Fibroblast of lung (primary cell): ENCODE measurements around the gene COL18A1.

Experiments
- EZH2 ChIP-seq: IDR thresholded peaks from 2 replicates; pipeline ENCODE4 v1.5.1; 2012; ENCODE audit warnings: low read length, control low read depth, mild to moderate bottlenecking; ENCODE audit errors: missing control alignments
- TF ChIP-seq, protein P1 (sequence below), 2 donors: IDR thresholded peaks in 1 of 2; conservative IDR thresholded peaks in 1 of 2; 1 replicate in 1 of 2; 2 replicates in 1 of 2; pipeline ENCODE4 v1.5.1; 2011 to 2012; ENCODE audit warnings: low read length in 2 of 2, control low read depth in 1 of 2, inconsistent platforms in 1 of 2, low read depth in 1 of 2, mild to moderate bottlenecking in 1 of 2

DNA sequence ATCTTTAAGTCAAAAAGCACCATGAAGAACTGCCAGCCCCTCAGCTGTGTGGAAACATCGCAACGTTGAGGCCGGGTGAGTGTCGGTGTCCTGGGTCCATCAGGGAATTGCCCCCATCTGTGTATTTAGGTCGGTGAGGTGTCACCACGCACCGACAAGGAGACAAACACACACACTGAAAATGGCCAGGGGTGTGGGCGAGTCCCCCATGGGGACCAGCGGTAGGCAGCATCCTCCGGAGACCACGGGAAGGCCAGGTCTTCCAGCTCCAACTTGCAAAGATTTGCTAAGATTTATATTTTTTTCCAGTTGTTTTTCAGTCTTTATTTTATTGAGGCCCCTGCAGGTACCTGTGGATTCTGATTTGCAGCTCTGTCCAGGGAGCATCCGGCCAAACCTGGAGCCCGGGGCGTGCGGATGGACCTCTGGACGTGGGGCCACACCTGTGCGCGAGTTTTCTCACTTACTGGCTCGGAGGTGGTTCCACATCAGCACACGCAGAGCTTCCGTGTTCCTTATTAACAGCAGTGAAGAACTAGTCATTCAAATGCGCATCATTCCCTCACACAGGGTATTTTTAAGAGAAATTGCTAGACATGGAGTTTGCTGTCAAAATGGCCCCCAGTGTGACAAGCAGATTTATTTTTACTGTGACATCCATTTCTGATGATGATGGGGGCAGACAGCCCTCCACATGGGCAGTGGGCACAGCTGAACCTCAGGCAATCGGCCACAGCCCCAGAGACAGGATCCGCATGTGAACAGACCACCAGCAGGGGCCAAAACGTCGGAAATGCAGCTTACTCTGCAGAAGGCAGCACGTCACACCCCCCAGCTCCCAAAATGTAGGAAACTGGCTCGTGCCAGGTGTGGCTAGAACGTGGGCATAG is 154.5 kb downstream of the COL18A1 start:
- TF ChIP-seq, protein P1, sequence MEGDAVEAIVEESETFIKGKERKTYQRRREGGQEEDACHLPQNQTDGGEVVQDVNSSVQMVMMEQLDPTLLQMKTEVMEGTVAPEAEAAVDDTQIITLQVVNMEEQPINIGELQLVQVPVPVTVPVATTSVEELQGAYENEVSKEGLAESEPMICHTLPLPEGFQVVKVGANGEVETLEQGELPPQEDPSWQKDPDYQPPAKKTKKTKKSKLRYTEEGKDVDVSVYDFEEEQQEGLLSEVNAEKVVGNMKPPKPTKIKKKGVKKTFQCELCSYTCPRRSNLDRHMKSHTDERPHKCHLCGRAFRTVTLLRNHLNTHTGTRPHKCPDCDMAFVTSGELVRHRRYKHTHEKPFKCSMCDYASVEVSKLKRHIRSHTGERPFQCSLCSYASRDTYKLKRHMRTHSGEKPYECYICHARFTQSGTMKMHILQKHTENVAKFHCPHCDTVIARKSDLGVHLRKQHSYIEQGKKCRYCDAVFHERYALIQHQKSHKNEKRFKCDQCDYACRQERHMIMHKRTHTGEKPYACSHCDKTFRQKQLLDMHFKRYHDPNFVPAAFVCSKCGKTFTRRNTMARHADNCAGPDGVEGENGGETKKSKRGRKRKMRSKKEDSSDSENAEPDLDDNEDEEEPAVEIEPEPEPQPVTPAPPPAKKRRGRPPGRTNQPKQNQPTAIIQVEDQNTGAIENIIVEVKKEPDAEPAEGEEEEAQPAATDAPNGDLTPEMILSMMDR (conservative IDR thresholded peaks at IDR 0.05 in 1 of 2, IDR thresholded peaks at IDR 0.05 in 1 of 2; ENCODE audit: low read depth in 1 of 2, low read length in 2 of 2): no peak
- TF ChIP-seq EZH2: no peak
